Kidney (tissue), 14 donors: ENCODE data around the gene RGS4. TPM values are rescaled to one million over a fixed set of nuclear protein-coding genes. Genes with fewer than 3 reads are reported as not detected.

Experiments
- DNase-seq, 5 donors: peaks; one replicate each; pipeline ENCODE4 v3.0.0-alpha.2; 2013 to 2020
- FAIRE-seq: peaks from 2 replicates; lab custom pipeline; 2012; peaks lifted over from hg19 to GRCh38; lab: Jason Lieb, UNC
- H3K27ac ChIP-seq, 2 donors: one replicate each; pipeline ENCODE4 v1.7.0; 2013; ENCODE audit warnings: low read depth in 2 of 2, low read length in 2 of 2, inconsistent platforms in 1 of 2
- H3K27me3 ChIP-seq: one replicate; pipeline ENCODE4 v1.7.1; 2013; ENCODE audit warnings: low read length, inconsistent platforms; ENCODE audit not compliant: control insufficient read depth, insufficient read depth
- H3K36me3 ChIP-seq, 3 donors: one replicate each; pipeline versions ENCODE4 v1.7.0 to v1.7.1; 2013; ENCODE audit warnings: low read length in 3 of 3, control low read depth in 1 of 3, inconsistent platforms in 1 of 3; ENCODE audit not compliant: insufficient read depth in 3 of 3, control insufficient read depth in 2 of 3
- H3K4me1 ChIP-seq, 3 donors: one replicate each; pipeline versions ENCODE4 v1.7.0 to v1.7.1; 2013; ENCODE audit warnings: low read length in 3 of 3, inconsistent platforms in 1 of 3, low read depth in 1 of 3; ENCODE audit not compliant: control insufficient read depth in 2 of 3, insufficient read depth in 2 of 3
- H3K4me3 ChIP-seq, 3 donors: one replicate each; pipeline versions ENCODE4 v1.7.0 to v1.8.1; 2013; ENCODE audit warnings: low read length in 3 of 3, control low read depth in 1 of 3, inconsistent platforms in 1 of 3
- H3K9ac ChIP-seq, 3 donors: one replicate each; pipeline versions ENCODE4 v1.7.0 to v1.7.1; 2013; ENCODE audit warnings: low read length in 3 of 3, control low read depth in 1 of 3, inconsistent platforms in 1 of 3
- H3K9me3 ChIP-seq, 3 donors: one replicate each; pipeline versions ENCODE4 v1.7.0 to v1.7.1; 2013; ENCODE audit warnings: low read length in 3 of 3, control low read depth in 1 of 3, inconsistent platforms in 1 of 3; ENCODE audit not compliant: control insufficient read depth in 2 of 3, insufficient read depth in 1 of 3
- CTCF ChIP-seq: IDR thresholded peaks from 3 replicates; pipeline ENCODE4 v1.5.1; 2012; ENCODE audit warnings: mild to moderate bottlenecking, moderate library complexity, borderline replicate concordance; ENCODE audit not compliant: insufficient read depth; ENCODE audit errors: extremely low read depth
- intact Hi-C: fragments of 100-400 bp; cut with DNase I; formaldehyde crosslinking; loops from one replicate; pipeline ENCODE4 v1.11.1; 2022
- polyA plus RNA-seq: library from polyadenylated mRNA; stranded (reverse); fragments of 350-450 nt; fragmentation: Illumina TruSeq; extraction: RNeasy Lipid Tissue Mini Kit (QIAGEN cat#74804); gene quantifications from one replicate; pipeline ENCODE4 v1.2.3, GENCODE V29; 2014; ENCODE audit warnings: low read depth, low replicate concordance; ENCODE audit not compliant: insufficient read depth
- total RNA-seq: library from RNA; stranded (reverse); fragmentation: NEBNext Ultra II Directional; extraction: Animal tissue kit (Norgen Biotek cat#: 25700); gene quantifications from one replicate; pipeline ENCODE4 v1.2.1, GENCODE V29; 2021
- donor health status: control.
- donor health status: control.
- donor health status: control.
- donor health status: control.
- donor health status: control.
- donor health status: DM: yes; HTN: yes; CAD: no.
- donor health status: Normal renal cell carcinoma (clear cell type).

Gene RGS4
- total and polyA plus RNA-seq, 2 donors from 2014 or later, result 2.0 to 3.1 TPM

- no peaks in the 10 kb centered on the region for H3K4me1 ChIP-seq
- H3K27me3 ChIP-seq, result no peaks in the 10 kb centered on the region
- intact Hi-C loops, result no loop called here
- H3K9ac ChIP-seq, result no peak overlapping the region
- no peak for DNase-seq
- no peaks in the 10 kb centered on the region for H3K36me3 ChIP-seq
- H3K27ac ChIP-seq, result no peak overlapping the region
- TF ChIP-seq CTCF, result no peak
- no peak for FAIRE-seq
- H3K4me3 ChIP-seq, result no peak overlapping the region
- H3K9me3 ChIP-seq, result no peaks in the 10 kb centered on the region
These were observed 8.0 kb downstream of the RGS4 start for GRCh38 chr1:163076981-163077761.

GRCh38 chr1:163082971-163083370 is 13.8 kb downstream of the RGS4 start:
- intact Hi-C loops, result no loop called here
- no peak for FAIRE-seq
- no peak for DNase-seq

GRCh38 chr1:163083690-163084089 is 14.5 kb downstream of the RGS4 start:
- Histone ChIP-seq H3K9ac (no peak overlapping the region), H3K4me3 (no peak overlapping the region), H3K9me3 (no peaks in the 10 kb centered on the region), H3K4me1 (peaks cover 0 to 3% (median 2%) of the 10 kb centered on the region in 3 donors), H3K27ac (no peak overlapping the region), H3K36me3 (no peaks in the 10 kb centered on the region), H3K27me3 (no peaks in the 10 kb centered on the region)
- intact Hi-C loops, result no loop called here
- no peak for DNase-seq
- TF ChIP-seq CTCF, result no peak
- FAIRE-seq, result no peak

More at GRCh38 chr1:163082971-163083370, 13.8 kb downstream of the RGS4 start:
- Histone ChIP-seq H3K4me3 (no peak overlapping the region), H3K9ac (no peak overlapping the region), H3K9me3 (no peaks in the 10 kb centered on the region), H3K27ac (no peak overlapping the region), H3K27me3 (no peaks in the 10 kb centered on the region), H3K4me1 (peaks cover 0 to 3% (median 2%) of the 10 kb centered on the region in 3 donors), H3K36me3 (no peaks in the 10 kb centered on the region)
- TF ChIP-seq CTCF, result no peak
